Measurements from ENCODE around the gene SIRPA.

DNA sequence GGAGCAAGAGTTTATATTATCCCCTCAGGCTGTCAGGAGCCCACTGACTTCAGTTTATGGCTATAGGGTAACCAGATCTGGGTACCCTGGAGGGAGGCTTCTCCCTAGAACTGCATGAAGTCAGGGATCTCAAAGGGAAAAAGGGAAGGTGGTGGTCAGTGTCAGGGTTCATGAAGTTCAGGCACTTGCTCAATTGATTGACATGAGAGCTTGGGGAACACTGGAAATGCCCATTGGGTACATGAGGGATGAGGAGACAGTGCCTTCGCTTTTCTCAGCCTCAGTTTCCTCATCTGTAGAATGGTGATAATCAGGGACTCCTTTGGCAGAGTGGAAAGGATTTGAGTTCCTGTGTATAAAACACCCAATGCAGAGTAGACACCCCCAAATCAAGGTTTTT lies 22.6 kb downstream of the SIRPA start:
- TF ChIP-seq, protein P1, sequence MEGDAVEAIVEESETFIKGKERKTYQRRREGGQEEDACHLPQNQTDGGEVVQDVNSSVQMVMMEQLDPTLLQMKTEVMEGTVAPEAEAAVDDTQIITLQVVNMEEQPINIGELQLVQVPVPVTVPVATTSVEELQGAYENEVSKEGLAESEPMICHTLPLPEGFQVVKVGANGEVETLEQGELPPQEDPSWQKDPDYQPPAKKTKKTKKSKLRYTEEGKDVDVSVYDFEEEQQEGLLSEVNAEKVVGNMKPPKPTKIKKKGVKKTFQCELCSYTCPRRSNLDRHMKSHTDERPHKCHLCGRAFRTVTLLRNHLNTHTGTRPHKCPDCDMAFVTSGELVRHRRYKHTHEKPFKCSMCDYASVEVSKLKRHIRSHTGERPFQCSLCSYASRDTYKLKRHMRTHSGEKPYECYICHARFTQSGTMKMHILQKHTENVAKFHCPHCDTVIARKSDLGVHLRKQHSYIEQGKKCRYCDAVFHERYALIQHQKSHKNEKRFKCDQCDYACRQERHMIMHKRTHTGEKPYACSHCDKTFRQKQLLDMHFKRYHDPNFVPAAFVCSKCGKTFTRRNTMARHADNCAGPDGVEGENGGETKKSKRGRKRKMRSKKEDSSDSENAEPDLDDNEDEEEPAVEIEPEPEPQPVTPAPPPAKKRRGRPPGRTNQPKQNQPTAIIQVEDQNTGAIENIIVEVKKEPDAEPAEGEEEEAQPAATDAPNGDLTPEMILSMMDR (conservative IDR thresholded peaks at IDR 0.05; ENCODE audit: low read depth, low read length) = no peak
- TF ChIP-seq EZH2 (IDR thresholded peaks at IDR 0.05; ENCODE audit: low read length, unreplicated experiment) (no peak), EZH2phosphoT487 (IDR thresholded peaks at IDR 0.05; ENCODE audit: borderline replicate concordance, low read length) (no peak)

All from PC-3 (cell line).